ENCODE data around the gene VSTM2L.

- TF ChIP-seq CTCF (IDR thresholded peaks at IDR 0.05; ENCODE audit: low read length) (no peak), EZH2 (IDR thresholded peaks at IDR 0.05; ENCODE audit: borderline replicate concordance, low read length) (no peak)
Measured at GRCh38 chr20:37934634-37935375, 31.9 kb downstream of the VSTM2L start.

Data from OCI-LY1 (cell line).